Stimulated activated CD8-positive, alpha-beta memory T cell treated with anti-CD3 and anti-CD28 coated beads, Interleukin-2, amount 100 ng/mL, for 48 hours (primary cell): ENCODE data around the gene RNF130.

Experiments used
- DNase-seq, 2 donors: peaks; one replicate each; pipeline ENCODE4 v3.0.0-alpha.2; 2020; ENCODE audit warnings: low read depth in 2 of 2

RNF130 gene

GRCh38 chr5:180056153-180056552 lies 15.4 kb downstream of the RNF130 start:
- DNase-seq: no peak

- no peak for DNase-seq
These were observed 17.3 kb downstream of the RNF130 start for GRCh38 chr5:180054226-180054625.

GRCh38 chr5:180053061-180053602 lies 18.4 kb downstream of the RNF130 start:
- DNase-seq: no peak

- no peak for DNase-seq
These were observed 19.2 kb downstream of the RNF130 start for GRCh38 chr5:180052211-180052818.

- no peak for DNase-seq
These were observed 21.2 kb downstream of the RNF130 start for GRCh38 chr5:180050121-180050940.

- DNase-seq: no peak
These were observed 22.4 kb downstream of the RNF130 start for GRCh38 chr5:180049185-180049548.

GRCh38 chr5:180047667-180048066 lies 23.9 kb downstream of the RNF130 start:
- no peak for DNase-seq

GRCh38 chr5:180046656-180047055 lies 24.9 kb downstream of the RNF130 start:
- DNase-seq: no peak

GRCh38 chr5:180045889-180046499 lies 25.6 kb downstream of the RNF130 start:
- no peak for DNase-seq

GRCh38 chr5:180043377-180043776 lies 28.2 kb downstream of the RNF130 start:
- DNase-seq: no peak

- DNase-seq: no peak
These were observed 30.0 kb downstream of the RNF130 start for GRCh38 chr5:180041301-180042274.

GRCh38 chr5:180040287-180041214 lies 31.0 kb downstream of the RNF130 start:
- DNase-seq: no peak

GRCh38 chr5:180035206-180035931 lies 36.2 kb downstream of the RNF130 start:
- DNase-seq: no peak

- no peak for DNase-seq
These were observed 37.0 kb downstream of the RNF130 start for GRCh38 chr5:180034564-180034963.

GRCh38 chr5:180027459-180028089 lies 44.0 kb downstream of the RNF130 start:
- no peak for DNase-seq

GRCh38 chr5:180026734-180027458 lies 44.7 kb downstream of the RNF130 start:
- no peak for DNase-seq

GRCh38 chr5:180026320-180026719 lies 45.2 kb downstream of the RNF130 start:
- DNase-seq: no peak

GRCh38 chr5:180021900-180022299 lies 49.7 kb downstream of the RNF130 start:
- DNase-seq: no peak

GRCh38 chr5:180020176-180020575 lies 51.4 kb downstream of the RNF130 start:
- DNase-seq: no peak
